ENCODE data around the gene C9orf50.

The C9orf50 gene

GRCh38 chr9:129570450-129571297 lies 50.2 kb downstream of the C9orf50 start:
- H3K4me3 ChIP-seq (ENCODE audit: low read depth, low read length) = no peak overlapping the region
- DNase-seq (ENCODE audit: low read depth) = peak; percentile 83
- no peak for TF ChIP-seq MAX (IDR thresholded peaks at IDR 0.05; ENCODE audit: low read depth, low read length)
- TF ChIP-seq MYC (IDR thresholded peaks at IDR 0.05; ENCODE audit: low read depth, low read length) = no peak
- no peak for TF ChIP-seq POLR2A (IDR thresholded peaks at IDR 0.05; ENCODE audit: extremely low read depth, insufficient read length)
- no peak for TF ChIP-seq CTCF (IDR thresholded peaks at IDR 0.05; ENCODE audit: low read depth, low read length)

GRCh38 chr9:129569502-129570449 lies 51.1 kb downstream of the C9orf50 start:
- no peak overlapping the region for H3K4me3 ChIP-seq (ENCODE audit: low read depth, low read length)
- TF ChIP-seq MAX (IDR thresholded peaks at IDR 0.05; ENCODE audit: low read depth, low read length) = no peak
- TF ChIP-seq CTCF (IDR thresholded peaks at IDR 0.05; ENCODE audit: low read depth, low read length) = peak; percentile 36
- peak; percentile 39 for DNase-seq (ENCODE audit: low read depth)

GRCh38 chr9:129568560-129569501 lies 52.1 kb downstream of the C9orf50 start:
- DNase-seq (ENCODE audit: low read depth) = peak; percentile 14
- no peak for TF ChIP-seq MYC (IDR thresholded peaks at IDR 0.05; ENCODE audit: low read depth, low read length)
- no peak for TF ChIP-seq POLR2A (IDR thresholded peaks at IDR 0.05; ENCODE audit: extremely low read depth, insufficient read length)
- no peak for TF ChIP-seq MAX (IDR thresholded peaks at IDR 0.05; ENCODE audit: low read depth, low read length)
- no peak for TF ChIP-seq CTCF (IDR thresholded peaks at IDR 0.05; ENCODE audit: low read depth, low read length)
- H3K4me3 ChIP-seq (ENCODE audit: low read depth, low read length) = no peak overlapping the region

GRCh38 chr9:129567842-129568559 lies 52.9 kb downstream of the C9orf50 start:
- peak; percentile 54 for DNase-seq (ENCODE audit: low read depth)
- no peak for TF ChIP-seq MAX (IDR thresholded peaks at IDR 0.05; ENCODE audit: low read depth, low read length)
- no peak for TF ChIP-seq MYC (IDR thresholded peaks at IDR 0.05; ENCODE audit: low read depth, low read length)
- TF ChIP-seq POLR2A (IDR thresholded peaks at IDR 0.05; ENCODE audit: extremely low read depth, insufficient read length) = no peak
- no peak for TF ChIP-seq CTCF (IDR thresholded peaks at IDR 0.05; ENCODE audit: low read depth, low read length)
- H3K4me3 ChIP-seq (ENCODE audit: low read depth, low read length) = no peak overlapping the region

All from NB4 (cell line).